ENCODE results near the gene ST6GALNAC6. TPM values are rescaled to one million over a fixed set of nuclear protein-coding genes. Genes with fewer than 3 reads are reported as not detected.
A peak's percentile ranks its signal among the peaks of the same experiment; 100 is the strongest.

Gene ST6GALNAC6
- total RNA-seq, 1 donor from 2014 or later, result 77.0 TPM

GRCh38 chr9:127915801-127916719 lies 16.7 kb upstream of the ST6GALNAC6 start:
- Mint-ChIP-seq H3K4me1 (ENCODE audit: unreplicated experiment) (peaks cover 49% of the 10 kb centered on the region), H3K36me3 (ENCODE audit: unreplicated experiment) (peaks cover 2% of the 10 kb centered on the region), H3K4me3 (ENCODE audit: unreplicated experiment) (peak overlapping the region; percentile 75), H3K27me3 (ENCODE audit: unreplicated experiment) (no peaks in the 10 kb centered on the region), H3K9me3 (ENCODE audit: unreplicated experiment) (no peaks in the 10 kb centered on the region), H3K27ac (ENCODE audit: unreplicated experiment) (peak overlapping the region; percentile 79)
- TF ChIP-seq CTCF (IDR thresholded peaks at IDR 0.05), result no peak
- no peak for DNase-seq (ENCODE audit: extremely low spot score, unreplicated experiment)

- H3K27ac Mint-ChIP-seq (ENCODE audit: unreplicated experiment), result no peak overlapping the region
- no peak for TF ChIP-seq CTCF (IDR thresholded peaks at IDR 0.05)
- H3K27me3 Mint-ChIP-seq (ENCODE audit: unreplicated experiment), result no peaks in the 10 kb centered on the region
- H3K4me1 Mint-ChIP-seq (ENCODE audit: unreplicated experiment), result peaks cover 47% of the 10 kb centered on the region
- H3K4me3 Mint-ChIP-seq (ENCODE audit: unreplicated experiment), result no peak overlapping the region
- no peaks in the 10 kb centered on the region for H3K9me3 Mint-ChIP-seq (ENCODE audit: unreplicated experiment)
- DNase-seq (ENCODE audit: extremely low spot score, unreplicated experiment), result no peak
- peaks cover 2% of the 10 kb centered on the region for H3K36me3 Mint-ChIP-seq (ENCODE audit: unreplicated experiment)
Observed at GRCh38 chr9:127915325-127915752, 15.9 kb upstream of the ST6GALNAC6 start.

GRCh38 chr9:127913682-127914081 lies 14.3 kb upstream of the ST6GALNAC6 start:
- Mint-ChIP-seq H3K27me3 (ENCODE audit: unreplicated experiment) (no peaks in the 10 kb centered on the region), H3K36me3 (ENCODE audit: unreplicated experiment) (peaks cover 2% of the 10 kb centered on the region), H3K27ac (ENCODE audit: unreplicated experiment) (no peak overlapping the region), H3K4me3 (ENCODE audit: unreplicated experiment) (no peak overlapping the region), H3K4me1 (ENCODE audit: unreplicated experiment) (peaks cover 32% of the 10 kb centered on the region), H3K9me3 (ENCODE audit: unreplicated experiment) (no peaks in the 10 kb centered on the region)
- DNase-seq (ENCODE audit: extremely low spot score, unreplicated experiment), result no peak
- no peak for TF ChIP-seq CTCF (IDR thresholded peaks at IDR 0.05)

GRCh38 chr9:127912882-127913281 lies 13.5 kb upstream of the ST6GALNAC6 start:
- Mint-ChIP-seq H3K36me3 (ENCODE audit: unreplicated experiment) (peaks cover 2% of the 10 kb centered on the region), H3K27me3 (ENCODE audit: unreplicated experiment) (no peaks in the 10 kb centered on the region), H3K9me3 (ENCODE audit: unreplicated experiment) (no peaks in the 10 kb centered on the region), H3K4me3 (ENCODE audit: unreplicated experiment) (no peak overlapping the region), H3K4me1 (ENCODE audit: unreplicated experiment) (peaks cover 24% of the 10 kb centered on the region), H3K27ac (ENCODE audit: unreplicated experiment) (peak overlapping the region; percentile 23)
- TF ChIP-seq CTCF (IDR thresholded peaks at IDR 0.05), result no peak
- DNase-seq (ENCODE audit: extremely low spot score, unreplicated experiment), result no peak

GRCh38 chr9:127912296-127912695 lies 12.9 kb upstream of the ST6GALNAC6 start:
- Mint-ChIP-seq H3K27me3 (ENCODE audit: unreplicated experiment) (no peaks in the 10 kb centered on the region), H3K4me1 (ENCODE audit: unreplicated experiment) (peaks cover 19% of the 10 kb centered on the region), H3K4me3 (ENCODE audit: unreplicated experiment) (no peak overlapping the region), H3K36me3 (ENCODE audit: unreplicated experiment) (peaks cover 2% of the 10 kb centered on the region), H3K9me3 (ENCODE audit: unreplicated experiment) (no peaks in the 10 kb centered on the region), H3K27ac (ENCODE audit: unreplicated experiment) (no peak overlapping the region)
- TF ChIP-seq CTCF (IDR thresholded peaks at IDR 0.05), result no peak
- DNase-seq (ENCODE audit: extremely low spot score, unreplicated experiment), result no peak
